ENCODE results near the gene ATR.

- no peak for TF ChIP-seq CTCF (IDR thresholded peaks at IDR 0.05)
- no peak for TF ChIP-seq POLR2AphosphoS5 (IDR thresholded peaks at IDR 0.05)
- TF ChIP-seq EP300 (IDR thresholded peaks at IDR 0.05), result no peak
Measured at GRCh38 chr3:142623194-142623593, 44.7 kb upstream of the ATR start.
